ENCODE data around the gene TLR5.

Gene TLR5

GRCh38 chr1:223133824-223134435 lies 9.1 kb downstream of the TLR5 start:
- no peaks in the 10 kb centered on the region for H3K9me3 ChIP-seq (ENCODE audit: low read length)
- peak overlapping the region; percentile 39; the same call in 1 of the 2 replicates for H3K4me2 ChIP-seq (ENCODE audit: low read length)
- H3K4me3 ChIP-seq (ENCODE audit: low read depth, low read length, poor library complexity, severe bottlenecking), result no peak overlapping the region
- no peaks in the 10 kb centered on the region for H4K20me1 ChIP-seq (ENCODE audit: insufficient read depth, low read length)
- no peaks in the 10 kb centered on the region for H3K9me2 ChIP-seq (ENCODE audit: low read depth, low read length)
- no peaks in the 10 kb centered on the region for H3K79me2 ChIP-seq (ENCODE audit: insufficient read depth, low read length)
- H3K4me1 ChIP-seq (ENCODE audit: insufficient read depth, low read length, severe bottlenecking), result no peaks in the 10 kb centered on the region
- no peak overlapping the region for H3K9ac ChIP-seq (ENCODE audit: low read length)
- peak; percentile 92 for TF ChIP-seq CTCF (IDR thresholded peaks at IDR 0.05; ENCODE audit: low read length)
- no peak for TF ChIP-seq EZH2 (IDR thresholded peaks at IDR 0.05; ENCODE audit: borderline replicate concordance, low read length)
- H2AFZ ChIP-seq (ENCODE audit: low read length), result no peak overlapping the region
- H3F3A ChIP-seq (ENCODE audit: insufficient read depth, low read length), result no peaks in the 10 kb centered on the region
- H3K36me3 ChIP-seq (ENCODE audit: insufficient read depth, low read length), result no peaks in the 10 kb centered on the region
- no peak overlapping the region for H3K27ac ChIP-seq (ENCODE audit: low read depth, low read length, poor library complexity, severe bottlenecking)
- no peaks in the 10 kb centered on the region for H3K27me3 ChIP-seq (ENCODE audit: insufficient read depth, low read length)

GRCh38 chr1:223133306-223133823 lies 9.7 kb downstream of the TLR5 start:
- Histone ChIP-seq H3K4me2 (ENCODE audit: low read length) (peak overlapping the region; percentile 39; the same call in 1 of the 2 replicates), H3K9me3 (ENCODE audit: low read length) (no peaks in the 10 kb centered on the region), H4K20me1 (ENCODE audit: insufficient read depth, low read length) (no peaks in the 10 kb centered on the region), H3K79me2 (ENCODE audit: insufficient read depth, low read length) (no peaks in the 10 kb centered on the region), H3K4me1 (ENCODE audit: insufficient read depth, low read length, severe bottlenecking) (no peaks in the 10 kb centered on the region), H3K27ac (ENCODE audit: low read depth, low read length, poor library complexity, severe bottlenecking) (no peak overlapping the region), H3K27me3 (ENCODE audit: insufficient read depth, low read length) (no peaks in the 10 kb centered on the region), H3F3A (ENCODE audit: insufficient read depth, low read length) (no peaks in the 10 kb centered on the region), H3K9ac (ENCODE audit: low read length) (no peak overlapping the region), H3K4me3 (ENCODE audit: low read depth, low read length, poor library complexity, severe bottlenecking) (no peak overlapping the region), H3K36me3 (ENCODE audit: insufficient read depth, low read length) (no peaks in the 10 kb centered on the region), H3K9me2 (ENCODE audit: low read depth, low read length) (no peaks in the 10 kb centered on the region), H2AFZ (ENCODE audit: low read length) (no peak overlapping the region)
- TF ChIP-seq CTCF (IDR thresholded peaks at IDR 0.05; ENCODE audit: low read length), result no peak
- no peak for TF ChIP-seq EZH2 (IDR thresholded peaks at IDR 0.05; ENCODE audit: borderline replicate concordance, low read length)

GRCh38 chr1:223129229-223129901 lies 13.7 kb downstream of the TLR5 start:
- Histone ChIP-seq H3K9me2 (ENCODE audit: low read depth, low read length) (no peaks in the 10 kb centered on the region), H3K27ac (ENCODE audit: low read depth, low read length, poor library complexity, severe bottlenecking) (no peak overlapping the region), H3K9me3 (ENCODE audit: low read length) (no peaks in the 10 kb centered on the region), H3K4me1 (ENCODE audit: insufficient read depth, low read length, severe bottlenecking) (no peaks in the 10 kb centered on the region), H3K4me2 (ENCODE audit: low read length) (peak overlapping the region; percentile 24; the same call in 1 of the 2 replicates), H3K27me3 (ENCODE audit: insufficient read depth, low read length) (no peaks in the 10 kb centered on the region), H3K9ac (ENCODE audit: low read length) (no peak overlapping the region), H3K79me2 (ENCODE audit: insufficient read depth, low read length) (no peaks in the 10 kb centered on the region), H2AFZ (ENCODE audit: low read length) (no peak overlapping the region), H3F3A (ENCODE audit: insufficient read depth, low read length) (no peaks in the 10 kb centered on the region), H3K4me3 (ENCODE audit: low read depth, low read length, poor library complexity, severe bottlenecking) (no peak overlapping the region), H3K36me3 (ENCODE audit: insufficient read depth, low read length) (no peaks in the 10 kb centered on the region), H4K20me1 (ENCODE audit: insufficient read depth, low read length) (no peaks in the 10 kb centered on the region)
- TF ChIP-seq EZH2 (IDR thresholded peaks at IDR 0.05; ENCODE audit: borderline replicate concordance, low read length) (no peak), CTCF (IDR thresholded peaks at IDR 0.05; ENCODE audit: low read length) (peak; percentile 77)

Measured in OCI-LY1 (cell line).